ENCODE data around the gene EHMT1. TPM values are rescaled to one million over a fixed set of nuclear protein-coding genes. Genes with fewer than 3 reads are reported as not detected.

EHMT1 gene
- total and polyA plus RNA-seq, 2 of the 8 experiments (the other 6 are each of a cell fraction or from before 2014, with no cell fraction given): 95.7 to 163 TPM

DNA sequence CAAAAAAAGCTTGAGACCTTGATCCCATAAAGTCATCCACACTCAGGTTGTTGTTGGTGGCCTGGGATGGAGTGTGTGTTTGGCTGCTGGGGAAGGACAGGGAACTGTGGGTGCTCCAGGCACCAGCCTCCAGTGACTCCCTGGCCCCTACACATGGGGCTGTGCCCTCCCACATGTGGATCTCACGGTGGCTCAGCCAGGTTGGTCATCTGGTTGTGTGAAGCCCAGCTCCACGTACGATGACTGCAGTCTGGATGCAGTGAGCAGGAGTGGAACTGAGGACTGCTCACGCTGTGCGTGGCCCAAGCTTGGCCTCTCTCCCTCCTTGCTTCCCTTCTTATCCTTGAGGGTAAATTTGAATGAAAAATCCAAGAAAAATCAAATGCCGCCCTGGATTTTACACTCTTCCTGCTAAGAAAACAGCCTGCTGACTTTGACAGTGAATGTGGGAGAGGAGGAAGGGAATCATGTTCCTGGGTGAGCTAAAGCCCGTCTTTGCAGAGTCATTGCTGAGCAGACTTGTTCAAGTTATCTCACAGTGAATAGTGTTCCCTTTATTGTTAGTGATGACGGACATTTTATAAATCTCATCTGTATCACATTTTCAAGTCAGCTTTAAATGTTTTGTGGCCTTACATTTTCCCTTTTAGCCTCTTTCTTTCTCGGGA is 193.7 kb downstream of the EHMT1 start (continued):
- TF ChIP-seq, protein P1, sequence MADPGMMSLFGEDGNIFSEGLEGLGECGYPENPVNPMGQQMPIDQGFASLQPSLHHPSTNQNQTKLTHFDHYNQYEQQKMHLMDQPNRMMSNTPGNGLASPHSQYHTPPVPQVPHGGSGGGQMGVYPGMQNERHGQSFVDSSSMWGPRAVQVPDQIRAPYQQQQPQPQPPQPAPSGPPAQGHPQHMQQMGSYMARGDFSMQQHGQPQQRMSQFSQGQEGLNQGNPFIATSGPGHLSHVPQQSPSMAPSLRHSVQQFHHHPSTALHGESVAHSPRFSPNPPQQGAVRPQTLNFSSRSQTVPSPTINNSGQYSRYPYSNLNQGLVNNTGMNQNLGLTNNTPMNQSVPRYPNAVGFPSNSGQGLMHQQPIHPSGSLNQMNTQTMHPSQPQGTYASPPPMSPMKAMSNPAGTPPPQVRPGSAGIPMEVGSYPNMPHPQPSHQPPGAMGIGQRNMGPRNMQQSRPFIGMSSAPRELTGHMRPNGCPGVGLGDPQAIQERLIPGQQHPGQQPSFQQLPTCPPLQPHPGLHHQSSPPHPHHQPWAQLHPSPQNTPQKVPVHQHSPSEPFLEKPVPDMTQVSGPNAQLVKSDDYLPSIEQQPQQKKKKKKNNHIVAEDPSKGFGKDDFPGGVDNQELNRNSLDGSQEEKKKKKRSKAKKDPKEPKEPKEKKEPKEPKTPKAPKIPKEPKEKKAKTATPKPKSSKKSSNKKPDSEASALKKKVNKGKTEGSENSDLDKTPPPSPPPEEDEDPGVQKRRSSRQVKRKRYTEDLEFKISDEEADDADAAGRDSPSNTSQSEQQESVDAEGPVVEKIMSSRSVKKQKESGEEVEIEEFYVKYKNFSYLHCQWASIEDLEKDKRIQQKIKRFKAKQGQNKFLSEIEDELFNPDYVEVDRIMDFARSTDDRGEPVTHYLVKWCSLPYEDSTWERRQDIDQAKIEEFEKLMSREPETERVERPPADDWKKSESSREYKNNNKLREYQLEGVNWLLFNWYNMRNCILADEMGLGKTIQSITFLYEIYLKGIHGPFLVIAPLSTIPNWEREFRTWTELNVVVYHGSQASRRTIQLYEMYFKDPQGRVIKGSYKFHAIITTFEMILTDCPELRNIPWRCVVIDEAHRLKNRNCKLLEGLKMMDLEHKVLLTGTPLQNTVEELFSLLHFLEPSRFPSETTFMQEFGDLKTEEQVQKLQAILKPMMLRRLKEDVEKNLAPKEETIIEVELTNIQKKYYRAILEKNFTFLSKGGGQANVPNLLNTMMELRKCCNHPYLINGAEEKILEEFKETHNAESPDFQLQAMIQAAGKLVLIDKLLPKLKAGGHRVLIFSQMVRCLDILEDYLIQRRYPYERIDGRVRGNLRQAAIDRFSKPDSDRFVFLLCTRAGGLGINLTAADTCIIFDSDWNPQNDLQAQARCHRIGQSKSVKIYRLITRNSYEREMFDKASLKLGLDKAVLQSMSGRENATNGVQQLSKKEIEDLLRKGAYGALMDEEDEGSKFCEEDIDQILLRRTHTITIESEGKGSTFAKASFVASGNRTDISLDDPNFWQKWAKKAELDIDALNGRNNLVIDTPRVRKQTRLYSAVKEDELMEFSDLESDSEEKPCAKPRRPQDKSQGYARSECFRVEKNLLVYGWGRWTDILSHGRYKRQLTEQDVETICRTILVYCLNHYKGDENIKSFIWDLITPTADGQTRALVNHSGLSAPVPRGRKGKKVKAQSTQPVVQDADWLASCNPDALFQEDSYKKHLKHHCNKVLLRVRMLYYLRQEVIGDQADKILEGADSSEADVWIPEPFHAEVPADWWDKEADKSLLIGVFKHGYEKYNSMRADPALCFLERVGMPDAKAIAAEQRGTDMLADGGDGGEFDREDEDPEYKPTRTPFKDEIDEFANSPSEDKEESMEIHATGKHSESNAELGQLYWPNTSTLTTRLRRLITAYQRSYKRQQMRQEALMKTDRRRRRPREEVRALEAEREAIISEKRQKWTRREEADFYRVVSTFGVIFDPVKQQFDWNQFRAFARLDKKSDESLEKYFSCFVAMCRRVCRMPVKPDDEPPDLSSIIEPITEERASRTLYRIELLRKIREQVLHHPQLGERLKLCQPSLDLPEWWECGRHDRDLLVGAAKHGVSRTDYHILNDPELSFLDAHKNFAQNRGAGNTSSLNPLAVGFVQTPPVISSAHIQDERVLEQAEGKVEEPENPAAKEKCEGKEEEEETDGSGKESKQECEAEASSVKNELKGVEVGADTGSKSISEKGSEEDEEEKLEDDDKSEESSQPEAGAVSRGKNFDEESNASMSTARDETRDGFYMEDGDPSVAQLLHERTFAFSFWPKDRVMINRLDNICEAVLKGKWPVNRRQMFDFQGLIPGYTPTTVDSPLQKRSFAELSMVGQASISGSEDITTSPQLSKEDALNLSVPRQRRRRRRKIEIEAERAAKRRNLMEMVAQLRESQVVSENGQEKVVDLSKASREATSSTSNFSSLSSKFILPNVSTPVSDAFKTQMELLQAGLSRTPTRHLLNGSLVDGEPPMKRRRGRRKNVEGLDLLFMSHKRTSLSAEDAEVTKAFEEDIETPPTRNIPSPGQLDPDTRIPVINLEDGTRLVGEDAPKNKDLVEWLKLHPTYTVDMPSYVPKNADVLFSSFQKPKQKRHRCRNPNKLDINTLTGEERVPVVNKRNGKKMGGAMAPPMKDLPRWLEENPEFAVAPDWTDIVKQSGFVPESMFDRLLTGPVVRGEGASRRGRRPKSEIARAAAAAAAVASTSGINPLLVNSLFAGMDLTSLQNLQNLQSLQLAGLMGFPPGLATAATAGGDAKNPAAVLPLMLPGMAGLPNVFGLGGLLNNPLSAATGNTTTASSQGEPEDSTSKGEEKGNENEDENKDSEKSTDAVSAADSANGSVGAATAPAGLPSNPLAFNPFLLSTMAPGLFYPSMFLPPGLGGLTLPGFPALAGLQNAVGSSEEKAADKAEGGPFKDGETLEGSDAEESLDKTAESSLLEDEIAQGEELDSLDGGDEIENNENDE (IDR thresholded peaks at IDR 0.05; ENCODE audit: insufficient replicate concordance, low read length): no peak
- TF ChIP-seq NANOG (IDR thresholded peaks at IDR 0.05; ENCODE audit: insufficient read depth, low read depth, low read length, poor library complexity, severe bottlenecking) (no peak), GTF2F1 (IDR thresholded peaks at IDR 0.05; ENCODE audit: borderline replicate concordance, low read depth, low read length) (no peak), JUND (IDR thresholded peaks at IDR 0.05; ENCODE audit: low read length) (no peak), FOSL1 (IDR thresholded peaks at IDR 0.05; ENCODE audit: insufficient read depth, low read depth, low read length) (no peak), HDAC2 (IDR thresholded peaks at IDR 0.05; ENCODE audit: borderline replicate concordance in 1 of 2, low read depth in 2 of 2, low read length in 2 of 2) (no peak)
- TF ChIP-seq, protein P2, sequence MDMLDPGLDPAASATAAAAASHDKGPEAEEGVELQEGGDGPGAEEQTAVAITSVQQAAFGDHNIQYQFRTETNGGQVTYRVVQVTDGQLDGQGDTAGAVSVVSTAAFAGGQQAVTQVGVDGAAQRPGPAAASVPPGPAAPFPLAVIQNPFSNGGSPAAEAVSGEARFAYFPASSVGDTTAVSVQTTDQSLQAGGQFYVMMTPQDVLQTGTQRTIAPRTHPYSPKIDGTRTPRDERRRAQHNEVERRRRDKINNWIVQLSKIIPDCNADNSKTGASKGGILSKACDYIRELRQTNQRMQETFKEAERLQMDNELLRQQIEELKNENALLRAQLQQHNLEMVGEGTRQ (IDR thresholded peaks at IDR 0.05; ENCODE audit: low read length): no peak
- TF ChIP-seq, protein P3, sequence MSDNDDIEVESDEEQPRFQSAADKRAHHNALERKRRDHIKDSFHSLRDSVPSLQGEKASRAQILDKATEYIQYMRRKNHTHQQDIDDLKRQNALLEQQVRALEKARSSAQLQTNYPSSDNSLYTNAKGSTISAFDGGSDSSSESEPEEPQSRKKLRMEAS (IDR thresholded peaks at IDR 0.05): no peak

Data from H1 (cell line).